SK-N-SH (cell line): ENCODE measurements around the gene SDR9C7.

Experiments used
- FOSL2 ChIP-seq: IDR thresholded peaks from 2 replicates; pipeline ENCODE4 v1.4.0; 2012; ENCODE audit warnings: low read depth, mild to moderate bottlenecking, moderate library complexity, borderline replicate concordance
- GABPA ChIP-seq: IDR thresholded peaks from 2 replicates; pipeline ENCODE4 v1.4.0; 2012; ENCODE audit warnings: low read depth, mild to moderate bottlenecking
- POLR2AphosphoS5 ChIP-seq: IDR thresholded peaks from 2 replicates; pipeline ENCODE4 v1.6.1; 2012; ENCODE audit warnings: low read depth, low read length
- RCOR1 ChIP-seq: fragments of 150-350 bp; IDR thresholded peaks from 2 replicates; pipeline ENCODE4 v1.6.1; 2017; ENCODE audit warnings: antibody characterized with exemption, low read length
- YY1 ChIP-seq: IDR thresholded peaks from 2 replicates; pipeline ENCODE4 v1.4.0; 2012; ENCODE audit warnings: low read depth, mild to moderate bottlenecking
- TF ChIP-seq, protein P1 (sequence below): fragments of 150-350 bp; IDR thresholded peaks from 2 replicates; pipeline ENCODE4 v1.6.1; 2016; ENCODE audit warnings: mild to moderate bottlenecking, low read depth, low read length

- TF ChIP-seq, protein P1, sequence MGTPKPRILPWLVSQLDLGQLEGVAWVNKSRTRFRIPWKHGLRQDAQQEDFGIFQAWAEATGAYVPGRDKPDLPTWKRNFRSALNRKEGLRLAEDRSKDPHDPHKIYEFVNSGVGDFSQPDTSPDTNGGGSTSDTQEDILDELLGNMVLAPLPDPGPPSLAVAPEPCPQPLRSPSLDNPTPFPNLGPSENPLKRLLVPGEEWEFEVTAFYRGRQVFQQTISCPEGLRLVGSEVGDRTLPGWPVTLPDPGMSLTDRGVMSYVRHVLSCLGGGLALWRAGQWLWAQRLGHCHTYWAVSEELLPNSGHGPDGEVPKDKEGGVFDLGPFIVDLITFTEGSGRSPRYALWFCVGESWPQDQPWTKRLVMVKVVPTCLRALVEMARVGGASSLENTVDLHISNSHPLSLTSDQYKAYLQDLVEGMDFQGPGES, result no peak
- TF ChIP-seq YY1, result no peak
- no peak for TF ChIP-seq RCOR1
- no peak for TF ChIP-seq FOSL2
- no peak for TF ChIP-seq POLR2AphosphoS5
- no peak for TF ChIP-seq GABPA
These were observed 20.1 kb upstream of the SDR9C7 start for GRCh38 chr12:56954057-56954957.
